Kidney (tissue), 14 donors: Measurements from ENCODE around the gene SRGAP3. TPM values are rescaled to one million over a fixed set of nuclear protein-coding genes. Genes with fewer than 3 reads are reported as not detected.

Source experiments
- DNase-seq, 5 donors: peaks; one replicate each; pipeline ENCODE4 v3.0.0-alpha.2; 2013 to 2020
- FAIRE-seq: peaks from 2 replicates; lab custom pipeline; 2012; peaks lifted over from hg19 to GRCh38; lab: Jason Lieb, UNC
- H3K27ac ChIP-seq, 2 donors: one replicate each; pipeline ENCODE4 v1.7.0; 2013; ENCODE audit warnings: low read depth in 2 of 2, low read length in 2 of 2, inconsistent platforms in 1 of 2
- H3K27me3 ChIP-seq: one replicate; pipeline ENCODE4 v1.7.1; 2013; ENCODE audit warnings: low read length, inconsistent platforms; ENCODE audit not compliant: control insufficient read depth, insufficient read depth
- H3K36me3 ChIP-seq, 3 donors: one replicate each; pipeline versions ENCODE4 v1.7.0 to v1.7.1; 2013; ENCODE audit warnings: low read length in 3 of 3, control low read depth in 1 of 3, inconsistent platforms in 1 of 3; ENCODE audit not compliant: insufficient read depth in 3 of 3, control insufficient read depth in 2 of 3
- H3K4me1 ChIP-seq, 3 donors: one replicate each; pipeline versions ENCODE4 v1.7.0 to v1.7.1; 2013; ENCODE audit warnings: low read length in 3 of 3, inconsistent platforms in 1 of 3, low read depth in 1 of 3; ENCODE audit not compliant: control insufficient read depth in 2 of 3, insufficient read depth in 2 of 3
- H3K4me3 ChIP-seq, 3 donors: one replicate each; pipeline versions ENCODE4 v1.7.0 to v1.8.1; 2013; ENCODE audit warnings: low read length in 3 of 3, control low read depth in 1 of 3, inconsistent platforms in 1 of 3
- H3K9ac ChIP-seq, 3 donors: one replicate each; pipeline versions ENCODE4 v1.7.0 to v1.7.1; 2013; ENCODE audit warnings: low read length in 3 of 3, control low read depth in 1 of 3, inconsistent platforms in 1 of 3
- H3K9me3 ChIP-seq, 3 donors: one replicate each; pipeline versions ENCODE4 v1.7.0 to v1.7.1; 2013; ENCODE audit warnings: low read length in 3 of 3, control low read depth in 1 of 3, inconsistent platforms in 1 of 3; ENCODE audit not compliant: control insufficient read depth in 2 of 3, insufficient read depth in 1 of 3
- intact Hi-C: fragments of 100-400 bp; cut with DNase I; formaldehyde crosslinking; loops from one replicate; pipeline ENCODE4 v1.11.1; 2022
- polyA plus RNA-seq: library from polyadenylated mRNA; stranded (reverse); fragments of 350-450 nt; fragmentation: Illumina TruSeq; extraction: RNeasy Lipid Tissue Mini Kit (QIAGEN cat#74804); gene quantifications from one replicate; pipeline ENCODE4 v1.2.3, GENCODE V29; 2014; ENCODE audit warnings: low read depth, low replicate concordance; ENCODE audit not compliant: insufficient read depth
- total RNA-seq: library from RNA; stranded (reverse); fragmentation: NEBNext Ultra II Directional; extraction: Animal tissue kit (Norgen Biotek cat#: 25700); gene quantifications from one replicate; pipeline ENCODE4 v1.2.1, GENCODE V29; 2021
- TF ChIP-seq, protein P1 (sequence below): IDR thresholded peaks from 3 replicates; pipeline ENCODE4 v1.5.1; 2012; ENCODE audit warnings: mild to moderate bottlenecking, moderate library complexity, borderline replicate concordance; ENCODE audit not compliant: insufficient read depth; ENCODE audit errors: extremely low read depth
- donor health status: control.
- donor health status: control.
- donor health status: control.
- donor health status: control.
- donor health status: control.
- donor health status: DM: yes; HTN: yes; CAD: no.
- donor health status: Normal renal cell carcinoma (clear cell type).

The SRGAP3 gene
- total and polyA plus RNA-seq, 2 donors from 2014 or later = 4.1 to 24.3 TPM

DNA sequence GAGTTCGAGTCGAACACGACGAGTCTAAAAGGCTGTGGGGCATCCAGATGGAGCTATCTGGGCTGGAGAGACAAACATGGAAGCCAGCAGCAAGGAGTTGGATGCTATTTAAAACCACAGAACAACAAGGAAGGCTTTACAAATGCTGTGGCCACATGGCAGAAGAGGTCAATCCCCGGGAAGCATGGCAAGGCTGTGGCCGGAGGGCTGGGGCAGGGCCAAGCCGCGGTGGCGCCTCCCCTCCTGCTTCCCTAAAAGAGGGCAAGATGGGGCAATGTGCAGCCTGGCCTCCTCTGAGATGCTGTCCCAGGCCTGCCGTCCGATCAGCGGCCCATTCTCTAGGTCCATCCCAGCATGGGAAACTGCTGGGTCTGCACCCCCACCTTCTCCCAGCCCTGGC, 139.1 kb downstream of the SRGAP3 start:
- TF ChIP-seq, protein P1, sequence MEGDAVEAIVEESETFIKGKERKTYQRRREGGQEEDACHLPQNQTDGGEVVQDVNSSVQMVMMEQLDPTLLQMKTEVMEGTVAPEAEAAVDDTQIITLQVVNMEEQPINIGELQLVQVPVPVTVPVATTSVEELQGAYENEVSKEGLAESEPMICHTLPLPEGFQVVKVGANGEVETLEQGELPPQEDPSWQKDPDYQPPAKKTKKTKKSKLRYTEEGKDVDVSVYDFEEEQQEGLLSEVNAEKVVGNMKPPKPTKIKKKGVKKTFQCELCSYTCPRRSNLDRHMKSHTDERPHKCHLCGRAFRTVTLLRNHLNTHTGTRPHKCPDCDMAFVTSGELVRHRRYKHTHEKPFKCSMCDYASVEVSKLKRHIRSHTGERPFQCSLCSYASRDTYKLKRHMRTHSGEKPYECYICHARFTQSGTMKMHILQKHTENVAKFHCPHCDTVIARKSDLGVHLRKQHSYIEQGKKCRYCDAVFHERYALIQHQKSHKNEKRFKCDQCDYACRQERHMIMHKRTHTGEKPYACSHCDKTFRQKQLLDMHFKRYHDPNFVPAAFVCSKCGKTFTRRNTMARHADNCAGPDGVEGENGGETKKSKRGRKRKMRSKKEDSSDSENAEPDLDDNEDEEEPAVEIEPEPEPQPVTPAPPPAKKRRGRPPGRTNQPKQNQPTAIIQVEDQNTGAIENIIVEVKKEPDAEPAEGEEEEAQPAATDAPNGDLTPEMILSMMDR = no peak
- no peak overlapping the region for H3K4me3 ChIP-seq
- no peaks in the 10 kb centered on the region for H3K36me3 ChIP-seq
- H3K9me3 ChIP-seq = no peaks in the 10 kb centered on the region
- no peak overlapping the region for H3K27ac ChIP-seq
- FAIRE-seq = no peak
- no peaks in the 10 kb centered on the region for H3K27me3 ChIP-seq
- intact Hi-C loops = no loop called here
- no peak overlapping the region for H3K9ac ChIP-seq
- peak in 1 of 5 donors; percentile 38 for DNase-seq
- peaks cover 0 to 6% (median 5%) of the 10 kb centered on the region in 3 donors for H3K4me1 ChIP-seq

DNA sequence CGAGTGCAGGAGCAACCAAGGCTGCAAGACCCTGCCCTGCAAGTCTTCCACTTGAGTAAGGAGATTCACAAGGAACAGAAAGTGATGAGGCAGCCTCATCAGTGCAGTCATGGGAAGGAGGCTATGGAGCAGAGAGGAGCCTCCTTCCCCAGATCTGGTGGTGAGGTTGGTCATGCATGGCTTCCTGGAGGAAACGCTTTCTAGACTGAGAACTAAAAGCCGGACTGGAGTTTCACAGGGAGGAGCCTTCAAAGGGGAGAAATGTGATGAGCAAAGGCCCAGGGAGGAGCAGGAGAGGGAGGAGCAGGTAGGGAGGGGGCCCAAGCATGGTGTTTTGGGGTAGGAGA, 139.9 kb downstream of the SRGAP3 start:
- Histone ChIP-seq H3K36me3 (no peaks in the 10 kb centered on the region), H3K4me3 (no peak overlapping the region), H3K9ac (no peak overlapping the region), H3K4me1 (peaks cover 0 to 6% (median 5%) of the 10 kb centered on the region in 3 donors), H3K27ac (no peak overlapping the region), H3K27me3 (no peaks in the 10 kb centered on the region), H3K9me3 (no peaks in the 10 kb centered on the region)
- TF ChIP-seq, protein P1 = no peak
- intact Hi-C loops = no loop called here
- DNase-seq = peak in 4 of 5 donors; percentile 60 to 84 (median 75)
- no peak for FAIRE-seq

DNA sequence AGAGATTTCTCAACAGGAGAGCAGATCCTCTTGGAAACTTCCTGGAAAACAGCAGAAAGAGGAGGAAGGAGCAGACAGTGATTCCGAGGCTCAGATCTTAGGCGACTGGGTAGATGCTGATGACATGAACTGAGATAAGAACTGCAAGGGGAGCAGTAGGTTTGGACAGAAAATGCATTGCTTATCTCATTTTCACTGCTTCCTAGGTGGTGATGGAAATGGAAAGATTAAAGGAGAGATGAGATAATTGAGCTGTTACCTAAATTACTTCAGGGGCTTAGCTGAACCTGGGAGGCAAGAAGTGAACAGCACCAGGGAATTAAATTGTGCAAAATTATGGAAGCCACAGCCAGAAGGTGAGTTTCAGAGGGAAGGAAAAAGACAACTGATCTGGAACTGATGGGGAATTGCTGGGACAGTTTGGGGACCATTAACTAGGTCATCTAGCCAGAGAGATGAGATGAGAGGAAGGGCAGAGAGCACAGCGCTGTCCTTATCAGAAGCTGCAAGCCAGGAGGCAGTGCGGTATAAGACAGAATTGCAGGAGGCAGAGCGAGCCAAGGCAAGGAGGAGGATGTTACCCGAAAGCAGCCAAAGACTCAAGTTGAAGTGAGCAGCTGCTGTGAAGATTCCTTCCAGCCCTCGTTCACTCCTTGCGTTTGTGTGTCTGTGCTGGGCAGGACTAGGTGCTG, 140.4 kb downstream of the SRGAP3 start:
- Histone ChIP-seq H3K4me3 (no peak overlapping the region), H3K27me3 (no peaks in the 10 kb centered on the region), H3K4me1 (peaks cover 0 to 6% (median 5%) of the 10 kb centered on the region in 3 donors), H3K9me3 (no peaks in the 10 kb centered on the region), H3K36me3 (no peaks in the 10 kb centered on the region), H3K9ac (no peak overlapping the region), H3K27ac (no peak overlapping the region)
- intact Hi-C loops = no loop called here
- TF ChIP-seq, protein P1 = no peak
- DNase-seq (no peak), FAIRE-seq (no peak)
